T-helper 22 cell (primary cell): ENCODE results near the gene RBBP7.

Experiments used
- DNase-seq: peaks from one replicate; pipeline ENCODE4 v3.0.0-alpha.2; 2020; ENCODE audit warnings: low read depth

The RBBP7 gene

DNA sequence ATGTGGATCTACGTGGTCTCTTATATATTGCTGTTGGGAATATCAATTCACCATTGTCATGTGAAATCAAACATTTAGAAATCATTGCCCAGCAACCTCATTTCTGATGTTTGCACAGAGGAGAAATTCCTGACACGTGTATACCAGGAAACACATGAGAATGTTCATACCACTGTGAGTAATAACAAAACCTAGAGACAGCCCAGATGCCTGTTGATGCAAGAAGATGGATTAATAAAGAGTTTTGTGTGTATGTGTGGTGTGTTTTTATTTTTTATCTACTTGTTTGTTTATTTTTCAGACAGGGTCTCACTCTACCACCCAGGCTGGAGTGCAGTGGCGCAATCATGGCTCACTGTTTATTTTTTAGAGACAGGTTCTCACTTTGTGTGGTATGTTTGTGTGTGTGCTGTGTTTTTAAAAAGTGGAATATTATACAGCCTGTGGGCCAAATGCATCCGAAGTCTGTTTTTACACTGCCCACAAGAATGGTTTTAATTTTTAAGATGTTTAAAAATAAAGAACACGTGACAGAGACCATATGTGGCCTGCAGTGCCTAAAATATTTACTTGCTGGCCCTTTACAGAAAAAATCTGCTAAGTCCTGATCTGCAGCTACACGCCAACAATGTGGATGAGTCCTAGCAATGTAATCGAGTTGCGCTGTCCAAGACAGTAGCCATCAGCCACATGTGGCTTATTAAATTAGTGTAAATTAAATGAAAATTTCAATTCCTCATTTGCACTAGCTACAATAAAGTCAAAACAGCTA lies 44.7 kb downstream of the RBBP7 start:
- no peak for DNase-seq

DNA sequence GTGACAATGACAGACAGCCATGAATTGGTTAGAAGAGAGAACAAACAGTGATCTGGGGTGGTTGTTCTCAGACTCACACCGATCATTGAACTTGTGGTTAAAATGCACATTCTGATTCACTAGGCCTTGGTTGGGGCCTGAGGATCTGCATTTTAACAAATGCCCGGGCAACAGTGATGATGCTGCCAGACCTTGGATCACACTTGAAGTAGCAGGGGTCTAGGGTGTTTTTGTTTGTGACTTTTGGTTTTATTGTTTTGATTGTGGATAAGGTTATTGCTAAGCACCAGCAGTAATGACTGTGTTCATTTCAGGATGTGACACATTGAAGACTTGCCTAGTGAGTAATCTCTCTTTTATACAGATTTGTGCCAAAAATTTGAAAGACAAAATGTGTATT lies 47.4 kb downstream of the RBBP7 start:
- no peak for DNase-seq

DNA sequence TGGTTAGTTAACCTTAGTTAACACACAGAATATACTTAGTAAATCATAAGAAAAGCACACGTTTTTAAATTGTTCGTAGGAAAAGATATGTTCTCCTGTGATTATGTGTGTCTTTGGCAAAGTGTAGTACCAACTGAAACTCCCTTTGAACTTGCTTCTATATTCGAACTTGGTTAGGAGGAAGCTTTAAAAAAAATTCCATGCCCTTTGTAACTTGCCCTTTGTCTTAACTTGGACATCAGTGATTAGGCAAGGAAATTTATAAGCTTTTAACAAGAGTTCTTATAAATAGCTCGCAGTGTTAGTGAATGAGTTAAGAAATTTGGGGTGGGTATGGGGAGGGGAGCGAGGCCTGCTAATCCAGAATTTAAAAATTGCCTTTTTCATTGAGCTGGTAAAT lies 50.5 kb downstream of the RBBP7 start:
- DNase-seq: no peak

DNA sequence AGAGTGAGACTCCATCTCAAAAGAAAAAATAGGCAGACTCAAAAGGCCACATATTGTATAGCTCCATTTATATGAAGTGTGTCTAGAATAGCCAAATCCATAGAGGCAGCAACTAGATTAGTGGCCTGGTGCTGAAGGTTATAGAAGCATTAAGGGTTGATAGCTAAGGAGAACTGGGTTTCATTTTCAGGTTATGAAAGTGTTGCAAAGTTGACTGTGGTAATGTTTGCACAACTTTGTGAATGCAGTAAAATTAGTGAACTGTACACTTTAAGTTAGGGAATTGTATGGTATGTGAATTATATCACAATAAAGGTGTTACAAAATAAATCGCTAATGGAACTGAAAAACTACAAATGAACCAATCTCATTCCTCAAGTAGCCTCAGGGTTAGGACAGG lies 55.6 kb downstream of the RBBP7 start:
- no peak for DNase-seq

DNA sequence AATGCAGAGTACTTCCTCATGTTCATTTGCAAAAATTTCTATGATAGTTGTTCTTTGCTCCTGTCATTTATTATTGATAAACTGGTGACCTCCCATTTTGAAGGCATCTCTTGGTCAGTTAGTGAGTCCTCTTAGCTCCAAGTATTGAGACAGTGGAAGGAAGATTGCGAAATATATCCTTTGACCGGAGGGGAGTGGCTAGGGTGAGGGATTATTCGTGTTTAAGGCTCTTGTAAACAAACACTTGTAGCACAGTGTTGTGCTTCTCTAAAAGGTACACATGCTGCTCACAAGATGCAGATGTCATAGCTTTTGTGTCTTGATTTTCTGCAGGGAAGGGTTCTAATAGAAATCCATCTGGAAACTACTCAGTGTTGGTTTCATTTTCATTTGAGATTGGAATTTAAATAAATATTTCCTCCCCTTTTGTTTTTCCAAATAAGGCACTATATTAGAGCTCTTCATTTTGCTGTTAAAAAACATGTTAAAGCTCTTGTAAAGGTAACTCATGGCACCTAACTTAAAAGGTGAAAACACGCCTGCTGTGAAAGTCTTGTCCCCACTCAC lies 62.1 kb downstream of the RBBP7 start:
- no peak for DNase-seq

DNA sequence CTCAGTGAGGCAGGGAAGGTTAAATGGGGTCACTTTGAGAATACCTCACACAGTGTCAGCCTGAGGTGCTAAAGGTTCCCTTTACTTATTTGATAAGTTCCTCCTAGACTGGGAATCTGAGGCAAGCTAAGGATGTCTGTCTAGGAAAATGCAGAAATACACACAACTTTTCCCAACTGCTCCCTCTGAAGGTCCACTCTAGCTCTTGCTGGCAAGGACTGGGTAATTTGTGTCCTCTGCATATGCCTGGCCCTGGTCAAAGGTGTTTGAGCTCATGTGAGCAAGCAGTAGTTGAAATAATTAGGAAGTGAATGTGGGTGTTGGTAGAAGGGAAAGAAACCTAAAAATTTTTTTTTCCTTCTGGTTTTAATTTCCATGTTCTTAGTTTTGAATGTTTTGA lies 62.6 kb downstream of the RBBP7 start:
- DNase-seq: no peak

DNA sequence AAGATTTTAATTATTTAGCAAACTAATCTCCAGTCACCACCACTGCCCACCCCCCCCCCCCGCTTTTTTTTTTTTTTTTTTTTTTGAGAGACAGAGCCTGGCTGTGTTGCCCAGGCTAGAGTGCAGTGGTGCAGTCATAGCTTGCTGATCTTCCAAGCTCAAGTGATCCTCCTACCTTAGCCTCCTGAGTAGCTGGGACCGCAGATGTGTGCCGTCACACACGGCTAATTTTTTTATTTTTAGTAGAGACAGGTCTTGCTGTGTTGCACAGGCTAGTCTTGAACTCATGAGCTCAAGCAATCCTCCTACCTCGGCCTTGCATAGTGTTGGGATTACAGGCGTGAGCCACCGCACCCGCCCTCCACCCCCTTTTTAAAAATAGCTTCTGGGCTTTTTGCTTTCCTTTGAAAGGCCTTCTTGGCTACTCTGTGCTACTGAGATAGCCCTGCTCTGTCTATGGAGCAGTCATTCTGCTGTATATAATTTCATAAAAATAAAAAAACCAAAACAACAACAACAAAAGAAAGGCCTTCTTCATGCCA lies 65.2 kb downstream of the RBBP7 start:
- DNase-seq: no peak

DNA sequence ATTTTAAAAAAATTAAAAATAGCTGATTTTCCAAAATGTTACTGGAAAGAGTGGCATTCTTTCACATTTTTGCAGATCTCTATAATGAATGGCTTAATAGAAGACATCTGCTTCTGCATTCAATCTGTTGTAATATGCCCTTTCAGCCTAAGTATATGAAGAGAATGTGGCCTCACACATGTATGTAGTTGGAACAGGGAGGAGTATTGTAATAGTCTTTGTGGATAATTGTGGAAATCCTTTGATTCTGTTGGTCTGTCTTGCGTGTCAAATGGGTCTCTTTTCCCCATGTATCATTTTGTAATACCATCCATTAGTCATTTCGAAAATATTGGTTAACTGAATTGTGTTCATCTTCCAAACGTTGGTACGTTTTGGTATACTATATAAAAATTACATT lies 72.3 kb downstream of the RBBP7 start:
- no peak for DNase-seq

DNA sequence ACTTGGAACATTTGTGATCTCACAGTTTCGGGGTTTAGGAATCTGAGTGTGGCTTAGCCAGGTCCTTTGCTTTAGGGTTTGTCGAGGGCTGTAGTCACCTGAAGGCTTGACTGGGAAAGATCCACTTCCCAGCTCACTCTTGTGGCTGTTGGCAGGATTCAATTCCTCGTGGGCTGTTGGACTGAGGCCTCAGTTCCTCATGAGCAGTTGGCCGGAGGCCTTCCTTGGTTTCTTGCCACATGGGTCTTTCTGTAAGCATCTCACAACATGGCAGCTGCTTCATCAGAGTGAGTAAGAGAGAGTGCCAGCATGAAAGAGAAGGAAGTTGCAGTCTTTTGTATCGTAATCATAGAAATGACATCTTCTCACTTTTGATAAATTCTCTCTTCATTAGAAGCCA lies 72.8 kb downstream of the RBBP7 start:
- no peak for DNase-seq

DNA sequence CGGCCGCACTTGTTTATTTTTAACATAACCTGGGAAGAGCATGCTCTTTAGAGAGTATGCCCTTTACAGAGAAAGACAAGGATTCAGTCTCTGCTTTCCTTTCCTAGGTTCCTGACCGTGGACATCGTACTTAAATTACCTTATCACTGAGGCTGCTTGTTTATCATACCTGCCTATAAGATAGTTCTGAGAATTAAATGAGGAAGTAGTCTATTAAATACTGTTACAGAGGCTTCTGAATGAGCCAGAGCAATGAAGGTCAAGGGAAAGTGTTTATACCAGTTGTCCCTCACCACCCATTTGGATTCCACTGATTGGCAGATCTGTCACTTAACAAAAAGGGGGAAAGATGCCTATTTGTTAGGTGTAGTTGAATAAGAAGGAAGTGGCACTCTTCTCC lies 73.9 kb downstream of the RBBP7 start:
- no peak for DNase-seq
